Ovary (tissue), 10 donors: Measurements from ENCODE around the gene HRAS. TPM values are rescaled to one million over a fixed set of nuclear protein-coding genes. Genes with fewer than 3 reads are reported as not detected.
A peak's percentile ranks its signal among the peaks of the same experiment; 100 is the strongest.

Experiments
- DNase-seq, 5 donors: peaks; one replicate each; pipeline ENCODE4 v3.0.0-alpha.2; 2019 to 2020
- H3K27ac ChIP-seq, 2 donors: fragments of 200-600 bp; one replicate each; pipeline versions ENCODE4 v1.5.1 to v1.8.0; 2019 to 2022
- H3K27me3 ChIP-seq: fragments of 200-600 bp; one replicate; pipeline ENCODE4 v1.8.0; 2022
- H3K36me3 ChIP-seq: fragments of 200-600 bp; sonication (generic); one replicate; pipeline ENCODE4 v1.5.1; 2019
- H3K4me1 ChIP-seq: one replicate; pipeline ENCODE4 v1.8.1; 2013; ENCODE audit warnings: mild to moderate bottlenecking, moderate library complexity; ENCODE audit not compliant: insufficient read depth
- H3K4me3 ChIP-seq: fragments of 200-600 bp; sonication (generic); one replicate; pipeline ENCODE4 v1.5.1; 2017
- H3K9me3 ChIP-seq, 2 donors: fragments of 200-600 bp in 1 of 2; sonication (generic) in 1 of 2; one replicate each; pipeline versions ENCODE4 v1.5.1 to v1.8.1; 2013 to 2019; ENCODE audit warnings: mild to moderate bottlenecking in 1 of 2, moderate library complexity in 1 of 2
- EP300 ChIP-seq: sonication (generic); formaldehyde crosslinking; IDR thresholded peaks from one replicate; pipeline ENCODE4 v1.6.1; 2017; ENCODE audit warnings: antibody characterized with exemption
- POLR2A ChIP-seq: fragments of 450-650 bp; IDR thresholded peaks from one replicate; pipeline ENCODE4 v1.6.1; 2017; ENCODE audit warnings: antibody characterized with exemption, mild to moderate bottlenecking, moderate library complexity
- WGBS, 3 donors: extraction: QIAGEN DNeasy Blood & Tissue Kit in 1 of 3; methylation state at CpG; one replicate each; pipeline versions ENCODE4 v1.1.5 to v1.1.7; 2013 to 2017; 5-methylcytosine and 5-hydroxymethylcytosine counted together
- intact Hi-C, 4 donors: fragments of 100-400 bp; cut with DNase I; formaldehyde crosslinking; loops; one replicate each; pipeline versions ENCODE4 v1.11.0 to v1.15.1; 2022 to 2023
- long read RNA-seq, 3 donors: library from polyadenylated mRNA in 2 of 3; unstranded in 2 of 3; transcript quantifications; one replicate each; pipeline ENCODE4 v2.0.0 and lab custom pipeline, GENCODE V29; 2021 to 2026
- polyA plus RNA-seq, 2 donors: library from polyadenylated mRNA; stranded (reverse); fragments of 200-250 nt in 1 of 2; fragments of 350-450 nt in 1 of 2; fragmentation: Illumina TruSeq in 1 of 2; extraction: RNeasy Lipid Tissue Mini Kit (QIAGEN cat#74804) in 1 of 2; gene quantifications; one replicate each; pipeline ENCODE4 v1.2.3, GENCODE V29; 2013 to 2014
- total RNA-seq, 7 donors: library from RNA; depleted of rRNA in 2 of 7; stranded (reverse); fragments of >200 nt in 2 of 7; fragmentation: NEBNext Ultra II Directional in 3 of 7; extraction: Animal tissue kit (Norgen Biotek cat#: 25700) in 3 of 7; gene quantifications; one replicate each; pipeline versions ENCODE4 v1.1.0 to v1.2.4, GENCODE V29; 2016 to 2023
- TF ChIP-seq, protein P1 (sequence below), 3 donors: fragments of 450-650 bp in 2 of 3; fragments of 200-600 bp in 1 of 3; IDR thresholded peaks; one replicate each; pipeline versions ENCODE4 v1.5.1 to v1.8.0; 2016 to 2022; ENCODE audit warnings: antibody characterized with exemption in 3 of 3, mild to moderate bottlenecking in 1 of 3
- donor health status: DM: no; HTN: no; CAD: no; lungs with moderate emphysema.
- donor health status: DM: no; HTN: no; CAD: no.
- donor health status: Bipolar disorder and iron deficiency.
- donor health status: DM: yes; HTN: yes; CAD: no.
- donor health status: DM: no; HTN: no; CAD: no.
- donor health status: DM: yes; HTN: yes; CAD: no.

The HRAS gene
- 10 to 100 TPM; 21.3 to 49.6 (median 36.3) TPM for total RNA-seq
- polyA plus RNA-seq, result 10 to 100 TPM in 1 of 2 donors, 1 to 10 TPM in 1; 4.3 to 38.0 TPM
- long read RNA-seq, donor 1, partial matches to known transcripts, result 2 of 3 reads
- long read RNA-seq, donor 1, other reads (novel, unspliced or antisense), result 1 of 3 reads
- long read RNA-seq, donor 2, transcript HRAS-201 (6 exons, 894 nt), result major isoform, 12 of 17 reads
- long read RNA-seq, donor 2, partial matches to known transcripts, result 0 of 17 reads
- long read RNA-seq, donor 2, other reads (novel, unspliced or antisense), result 0 of 17 reads
- long read RNA-seq, donor 3, transcript HRAS-201 (6 exons, 894 nt), result major isoform, 16 of 31 reads
- long read RNA-seq, donor 3, partial matches to known transcripts, result 4 of 31 reads
- long read RNA-seq, donor 3, other reads (novel, unspliced or antisense), result 5 of 31 reads

- Histone ChIP-seq H3K9me3 (no peaks in the 10 kb centered on the region), H3K4me1 (peaks cover 11% of the 10 kb centered on the region), H3K4me3 (peak within 1 kb of the TSS; percentile 72), H3K27me3 (no peaks in the 10 kb centered on the region), H3K36me3 (no peaks in the 10 kb centered on the region), H3K27ac (peak within 1 kb of the TSS; percentile 28 to 72)
- TF ChIP-seq, protein P1, sequence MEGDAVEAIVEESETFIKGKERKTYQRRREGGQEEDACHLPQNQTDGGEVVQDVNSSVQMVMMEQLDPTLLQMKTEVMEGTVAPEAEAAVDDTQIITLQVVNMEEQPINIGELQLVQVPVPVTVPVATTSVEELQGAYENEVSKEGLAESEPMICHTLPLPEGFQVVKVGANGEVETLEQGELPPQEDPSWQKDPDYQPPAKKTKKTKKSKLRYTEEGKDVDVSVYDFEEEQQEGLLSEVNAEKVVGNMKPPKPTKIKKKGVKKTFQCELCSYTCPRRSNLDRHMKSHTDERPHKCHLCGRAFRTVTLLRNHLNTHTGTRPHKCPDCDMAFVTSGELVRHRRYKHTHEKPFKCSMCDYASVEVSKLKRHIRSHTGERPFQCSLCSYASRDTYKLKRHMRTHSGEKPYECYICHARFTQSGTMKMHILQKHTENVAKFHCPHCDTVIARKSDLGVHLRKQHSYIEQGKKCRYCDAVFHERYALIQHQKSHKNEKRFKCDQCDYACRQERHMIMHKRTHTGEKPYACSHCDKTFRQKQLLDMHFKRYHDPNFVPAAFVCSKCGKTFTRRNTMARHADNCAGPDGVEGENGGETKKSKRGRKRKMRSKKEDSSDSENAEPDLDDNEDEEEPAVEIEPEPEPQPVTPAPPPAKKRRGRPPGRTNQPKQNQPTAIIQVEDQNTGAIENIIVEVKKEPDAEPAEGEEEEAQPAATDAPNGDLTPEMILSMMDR (IDR thresholded peaks at IDR 0.05), result no peak
- TF ChIP-seq EP300 (no peak), POLR2A (no peak)
- peak; percentile 94 to 97 (median 96) for DNase-seq
- 3 to 13% (median 4%) methylated on average over 21 to 97 of the region's 97 CpGs for WGBS, 3 donors
- intact Hi-C loops, result loop anchor here in 1 of 4 donors (10.0 kb wide), 1 partner anchor 1859 kb away; no protein-coding TSS in a partner anchor
Measured at GRCh38 chr11:535519-536454, at the start of gene HRAS. HRAS (minus strand) TSS chr11:535576.

- WGBS, 3 donors, result 93 to 95% (median 94%) methylated on average over 9 to 10 of the region's 10 CpGs
- Histone ChIP-seq H3K4me1 (peaks cover 6% of the 10 kb centered on the region), H3K27ac (no peak overlapping the region), H3K27me3 (no peaks in the 10 kb centered on the region), H3K9me3 (no peaks in the 10 kb centered on the region), H3K4me3 (no peak overlapping the region), H3K36me3 (peaks cover 2% of the 10 kb centered on the region)
- intact Hi-C loops, result no loop called here
- no peak for DNase-seq
- TF ChIP-seq POLR2A (no peak), EP300 (no peak)
- TF ChIP-seq, protein P1 (IDR thresholded peaks at IDR 0.05), result no peak
Measured at GRCh38 chr11:584287-584686, 48.9 kb upstream of the HRAS start.

GRCh38 chr11:581752-582151, 46.4 kb upstream of the HRAS start:
- DNase-seq, result no peak
- H3K4me1 ChIP-seq, result peaks cover 20% of the 10 kb centered on the region
- TF ChIP-seq EP300, result no peak
- TF ChIP-seq POLR2A, result no peak
- TF ChIP-seq, protein P1 (IDR thresholded peaks at IDR 0.05), result no peak
- peaks cover 2% of the 10 kb centered on the region for H3K36me3 ChIP-seq
- 72 to 77% (median 74%) methylated on average over 17 of the region's 17 CpGs for WGBS, 3 donors
- H3K4me3 ChIP-seq, result no peak overlapping the region
- intact Hi-C loops, result no loop called here
- no peaks in the 10 kb centered on the region for H3K27me3 ChIP-seq
- H3K27ac ChIP-seq, result no peak overlapping the region
- H3K9me3 ChIP-seq, result no peaks in the 10 kb centered on the region

GRCh38 chr11:581342-581741, 46.0 kb upstream of the HRAS start:
- Histone ChIP-seq H3K36me3 (peaks cover 2% of the 10 kb centered on the region), H3K27ac (no peak overlapping the region), H3K9me3 (no peaks in the 10 kb centered on the region), H3K27me3 (no peaks in the 10 kb centered on the region), H3K4me1 (peaks cover 20% of the 10 kb centered on the region), H3K4me3 (no peak overlapping the region)
- no peak for DNase-seq
- TF ChIP-seq, protein P1 (IDR thresholded peaks at IDR 0.05), result no peak
- TF ChIP-seq EP300, result no peak
- no peak for TF ChIP-seq POLR2A
- intact Hi-C loops, result no loop called here
- 72 to 81% (median 74%) methylated on average over 14 of the region's 14 CpGs for WGBS, 3 donors
